Measurements from ENCODE around the gene FRG2.
"Not testable (repeated sequence)": the region's sequence is repeated elsewhere in the genome, so short reads cannot be mapped to it uniquely, and the experiment has no call there.

The FRG2 gene

GRCh38 chr4:190016369-190017289, 10.4 kb downstream of the FRG2 start:
- DNase-seq (ENCODE audit: low read depth) = no peak
- TF ChIP-seq CTCF (IDR thresholded peaks at IDR 0.05; ENCODE audit: low read depth, low read length, missing control alignments) = no peak
- in situ Hi-C loops (cut with HindIII; ENCODE audit: low sequenced_read_pairs) = no loop called here
- H3K4me3 ChIP-seq (ENCODE audit: low read depth, low read length) = no peak overlapping the region

- in situ Hi-C loops (cut with HindIII; ENCODE audit: low sequenced_read_pairs) = no loop called here
- H3K4me3 ChIP-seq (ENCODE audit: low read depth, low read length) = no peak overlapping the region
- TF ChIP-seq CTCF (IDR thresholded peaks at IDR 0.05; ENCODE audit: low read depth, low read length, missing control alignments) = no peak
- no peak for DNase-seq (ENCODE audit: low read depth)
Measured at GRCh38 chr4:190015538-190016368, 11.3 kb downstream of the FRG2 start.

- peak overlapping the region; percentile 13 for H3K4me3 ChIP-seq (ENCODE audit: low read depth, low read length)
- in situ Hi-C loops (cut with HindIII; ENCODE audit: low sequenced_read_pairs) = no loop called here
- DNase-seq (ENCODE audit: low read depth) = no peak
- TF ChIP-seq CTCF (IDR thresholded peaks at IDR 0.05; ENCODE audit: low read depth, low read length, missing control alignments) = no peak
Measured at GRCh38 chr4:190014771-190015537, 12.1 kb downstream of the FRG2 start.

GRCh38 chr4:189989941-189990340, 37.1 kb downstream of the FRG2 start:
- DNase-seq (ENCODE audit: low read depth); H3K4me3 ChIP-seq (ENCODE audit: low read depth, low read length); in situ Hi-C loops (cut with HindIII; ENCODE audit: low sequenced_read_pairs): not testable (repeated sequence)

GRCh38 chr4:189988877-189989431, 38.1 kb downstream of the FRG2 start:
- in situ Hi-C loops (cut with HindIII; ENCODE audit: low sequenced_read_pairs) = no loop called here
- DNase-seq (ENCODE audit: low read depth) = no peak
- TF ChIP-seq CTCF (IDR thresholded peaks at IDR 0.05; ENCODE audit: low read depth, low read length, missing control alignments) = no peak
- H3K4me3 ChIP-seq (ENCODE audit: low read depth, low read length) = no peak overlapping the region

- H3K4me3 ChIP-seq (ENCODE audit: low read depth, low read length); in situ Hi-C loops (cut with HindIII; ENCODE audit: low sequenced_read_pairs); DNase-seq (ENCODE audit: low read depth): not testable (repeated sequence)
Measured at GRCh38 chr4:189985651-189986243, 41.3 kb downstream of the FRG2 start.

- DNase-seq (ENCODE audit: low read depth); H3K4me3 ChIP-seq (ENCODE audit: low read depth, low read length); in situ Hi-C loops (cut with HindIII; ENCODE audit: low sequenced_read_pairs): not testable (repeated sequence)
Measured at GRCh38 chr4:189984661-189985060, 42.4 kb downstream of the FRG2 start.

- H3K4me3 ChIP-seq (ENCODE audit: low read depth, low read length); DNase-seq (ENCODE audit: low read depth); in situ Hi-C loops (cut with HindIII; ENCODE audit: low sequenced_read_pairs): not testable (repeated sequence)
Measured at GRCh38 chr4:189983916-189984526, 43.0 kb downstream of the FRG2 start.
